ENCODE results near the gene LYPD3.
A peak's percentile ranks its signal among the peaks of the same experiment; 100 is the strongest.

LYPD3 gene

DNA sequence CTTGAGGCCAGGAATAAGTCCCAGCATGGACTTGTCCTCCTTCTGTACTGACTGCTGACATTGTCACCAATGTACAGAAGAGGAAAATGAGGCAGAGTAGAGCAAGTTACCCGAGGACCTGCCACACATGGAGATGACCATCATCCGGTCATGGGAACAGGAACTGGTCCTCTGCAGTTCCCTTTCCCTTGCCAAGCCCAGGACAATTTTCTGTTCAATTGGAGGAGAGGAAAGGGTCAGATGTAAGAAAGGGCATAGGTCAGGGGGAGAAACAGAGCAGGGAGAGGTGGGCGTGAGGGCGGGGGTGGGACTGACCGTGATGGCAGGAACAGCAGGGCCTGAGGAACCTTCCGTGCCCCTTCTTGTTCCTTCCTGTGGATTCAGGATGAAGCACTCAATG, 20.5 kb upstream of the LYPD3 start:
- DNase-seq (ENCODE audit: low read depth), result no peak

DNA sequence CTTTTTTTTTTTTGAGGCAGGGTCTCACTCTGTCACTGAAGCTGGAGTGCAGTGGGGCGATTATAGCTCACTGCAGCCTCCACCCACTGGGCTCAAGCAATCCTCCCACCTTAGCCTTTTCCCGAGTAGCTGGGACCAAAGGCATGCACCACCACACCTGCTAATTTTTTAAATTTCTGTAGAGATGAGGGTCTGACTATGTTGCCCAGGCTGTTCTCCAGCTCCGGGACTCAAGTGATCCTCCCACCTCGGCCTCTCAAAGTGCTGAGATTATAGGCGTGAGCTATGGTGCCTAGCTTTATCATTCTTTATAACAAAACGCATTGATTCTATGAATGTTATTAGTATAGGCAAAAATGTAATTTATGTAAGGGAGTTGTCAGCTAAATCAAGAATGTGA, 17.9 kb upstream of the LYPD3 start:
- DNase-seq (ENCODE audit: low read depth), result no peak

DNA sequence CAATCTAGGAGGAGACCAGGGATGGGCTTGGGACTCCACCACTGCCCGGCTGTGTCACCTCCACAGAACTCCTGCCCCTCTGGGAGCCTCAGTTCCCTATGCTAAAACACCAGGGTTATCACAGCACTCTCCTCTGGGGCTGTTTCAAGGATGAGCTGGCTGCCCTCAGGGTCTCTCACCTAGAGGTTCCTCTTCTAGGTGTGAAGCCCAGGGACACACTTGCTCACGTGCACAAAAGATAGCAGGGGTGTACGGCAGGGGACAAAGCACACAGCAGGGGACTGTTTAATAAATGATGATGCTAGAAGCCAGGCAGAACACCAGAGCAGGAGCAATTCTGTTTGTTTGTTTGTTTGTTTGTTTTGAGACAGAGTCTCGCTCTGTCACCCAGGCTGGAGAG, 16.8 kb upstream of the LYPD3 start:
- no peak for DNase-seq (ENCODE audit: low read depth)

DNA sequence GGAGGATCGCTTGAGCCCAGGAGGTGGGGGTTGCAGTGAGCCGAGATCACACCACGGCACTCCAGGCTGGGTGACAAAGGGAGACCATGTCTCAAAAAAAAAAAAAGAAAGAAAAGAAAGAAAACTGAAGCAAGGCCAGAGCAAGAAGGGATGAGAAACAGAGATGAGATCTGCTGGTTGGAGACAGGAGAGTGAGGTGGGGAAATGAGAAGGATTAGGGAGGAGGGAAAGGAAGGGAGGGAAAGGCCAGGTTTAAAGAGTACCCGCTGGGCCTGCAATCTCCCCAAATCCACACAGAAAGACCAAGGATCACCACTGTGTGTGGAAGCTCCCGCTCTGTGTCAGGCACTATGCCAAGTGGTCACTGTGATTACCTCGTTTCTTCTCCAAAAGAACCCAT, 16.3 kb upstream of the LYPD3 start:
- no peak for DNase-seq (ENCODE audit: low read depth)

DNA sequence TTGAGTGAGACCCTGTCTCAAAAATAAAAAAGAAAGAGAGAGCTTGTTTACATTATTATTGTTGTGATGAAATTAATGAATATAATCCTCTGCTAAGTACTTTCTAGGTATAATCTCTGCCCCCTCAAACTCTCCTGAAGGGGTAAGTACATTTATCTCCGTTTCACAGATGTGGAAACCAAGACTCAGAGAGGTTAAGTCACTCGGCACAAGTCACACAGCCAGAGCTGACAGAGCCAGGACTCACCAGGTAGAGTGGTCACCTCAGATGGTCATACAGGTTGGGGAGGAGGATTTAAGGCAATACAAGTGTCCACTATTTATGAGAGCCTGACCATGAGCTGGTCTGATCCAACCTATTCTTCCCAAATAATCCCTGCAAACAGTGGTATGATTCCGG, 15.2 kb upstream of the LYPD3 start:
- no peak for DNase-seq (ENCODE audit: low read depth)

DNA sequence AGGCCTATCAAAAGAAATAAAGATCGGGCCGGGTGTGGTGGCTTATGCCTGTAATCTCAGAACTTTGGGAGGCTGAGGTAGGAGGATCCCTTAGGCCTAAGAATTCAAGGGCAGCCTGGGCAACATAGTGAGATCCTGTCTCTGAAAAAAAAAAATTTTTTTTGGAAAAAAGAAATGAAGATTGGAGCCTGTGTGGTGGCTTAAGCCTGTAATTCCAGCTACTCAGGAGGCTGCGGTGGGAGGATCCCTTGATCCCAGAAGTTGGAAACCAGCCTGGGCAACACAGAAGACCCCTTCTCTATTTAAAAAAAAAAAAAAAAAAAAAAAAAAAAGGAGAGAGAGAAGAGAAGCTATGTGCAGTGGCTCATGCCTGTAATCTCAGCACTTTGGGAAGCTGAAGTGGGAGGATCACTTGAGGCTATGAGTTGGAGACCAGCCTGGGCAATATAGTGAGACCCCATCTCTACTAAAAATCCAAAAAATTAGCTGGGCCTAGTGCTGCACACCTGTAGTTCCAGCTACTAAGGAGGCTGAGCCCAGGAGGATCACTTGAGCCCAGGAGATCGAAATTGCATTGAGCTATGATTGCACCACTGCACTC, 14.7 kb upstream of the LYPD3 start:
- no peak for DNase-seq (ENCODE audit: low read depth)

DNA sequence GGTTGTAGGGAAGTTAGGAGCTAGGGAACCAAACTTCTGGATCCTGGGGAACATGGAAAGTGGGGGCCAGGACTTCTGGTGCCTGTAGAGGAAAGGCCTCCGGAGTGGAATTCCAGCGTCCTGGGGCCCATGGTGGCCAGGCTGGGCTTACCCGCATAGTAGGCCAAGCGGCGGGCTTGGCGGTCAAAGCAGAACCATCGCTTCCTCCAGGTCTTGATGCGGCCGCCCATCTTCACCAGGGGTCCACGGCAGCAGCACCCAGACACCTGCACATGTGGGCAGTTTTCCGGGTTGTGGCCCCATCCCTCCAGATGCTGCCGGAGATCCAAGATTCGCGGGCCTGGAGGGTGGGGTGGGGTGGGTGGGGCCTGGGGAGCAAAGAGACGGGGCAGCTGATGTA, 13.8 kb upstream of the LYPD3 start:
- no peak for DNase-seq (ENCODE audit: low read depth)

DNA sequence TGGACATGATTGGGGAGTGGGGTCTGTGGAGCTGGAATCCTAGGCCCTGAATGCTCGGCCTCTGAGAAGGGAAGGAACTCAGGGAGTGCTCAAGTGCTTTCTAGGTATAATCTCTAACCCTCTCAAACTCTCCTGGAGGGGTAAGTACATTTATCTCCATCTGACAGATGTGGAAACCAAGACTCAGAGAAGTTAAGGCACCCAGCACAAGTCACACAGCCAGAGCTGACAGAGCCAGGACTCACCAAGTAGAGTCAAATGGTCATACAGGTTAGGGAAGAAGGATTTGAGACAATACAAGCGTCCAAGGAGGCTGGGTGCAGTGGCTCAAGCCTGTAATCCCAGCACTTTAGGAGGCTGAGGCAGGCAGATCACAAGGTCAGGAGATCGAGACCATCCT, 12.9 kb upstream of the LYPD3 start:
- DNase-seq (ENCODE audit: low read depth), result no peak

DNA sequence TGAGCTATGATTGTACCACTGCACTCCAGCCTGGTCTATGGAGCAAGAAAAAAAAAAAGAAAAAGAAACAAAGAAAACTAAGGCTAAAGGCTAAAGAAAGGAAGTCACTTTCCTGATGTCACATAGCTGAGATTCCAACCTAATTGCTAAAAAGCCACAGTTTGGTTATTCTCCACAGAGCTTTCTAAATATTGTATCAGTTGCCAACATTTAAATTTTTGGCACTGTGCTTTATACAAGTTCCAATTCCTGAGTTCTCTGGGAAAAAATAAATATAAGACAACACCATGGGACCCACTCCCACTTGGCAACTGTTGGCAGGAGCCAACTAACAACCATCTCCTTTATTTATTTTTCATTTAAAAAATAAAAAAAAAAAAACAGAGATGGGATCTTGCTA, 11.2 kb upstream of the LYPD3 start:
- DNase-seq (ENCODE audit: low read depth), result peak; percentile 33

DNA sequence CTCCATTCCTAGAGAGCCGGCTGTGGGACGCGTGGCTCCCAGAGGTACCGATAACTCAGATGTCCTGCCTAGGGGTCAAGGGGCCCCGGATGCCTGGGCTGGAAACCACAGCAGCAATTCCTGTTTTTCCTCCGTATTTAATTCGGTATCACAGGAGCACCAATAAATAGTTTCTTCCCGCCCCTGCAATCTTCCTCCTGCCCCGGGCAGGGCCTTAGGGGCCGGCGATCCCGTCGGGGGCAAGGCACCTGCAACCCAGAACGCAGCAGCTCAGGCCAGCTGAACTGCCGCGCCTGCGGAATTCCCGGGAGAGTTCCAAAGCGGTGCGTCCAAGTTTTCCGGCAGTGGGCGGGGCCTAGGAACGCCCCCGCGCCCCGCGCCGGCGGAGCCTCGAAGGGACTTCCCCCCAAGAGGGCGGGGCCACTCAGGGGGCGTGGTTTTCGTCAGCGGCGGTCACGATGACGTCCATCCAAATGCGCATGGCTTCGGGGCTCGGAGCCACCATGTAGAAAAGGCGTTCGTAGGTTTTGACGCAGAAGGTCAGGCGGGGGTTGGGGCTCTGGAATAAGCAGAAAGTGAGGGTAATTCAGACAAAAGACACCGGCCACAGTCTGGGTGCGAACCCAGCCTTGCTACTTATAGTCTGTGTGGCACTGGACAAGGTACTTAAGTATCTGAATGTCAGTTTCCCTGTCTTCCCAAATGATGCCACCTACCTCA, 9.7 kb upstream of the LYPD3 start:
- DNase-seq (ENCODE audit: low read depth), result peak; percentile 87

DNA sequence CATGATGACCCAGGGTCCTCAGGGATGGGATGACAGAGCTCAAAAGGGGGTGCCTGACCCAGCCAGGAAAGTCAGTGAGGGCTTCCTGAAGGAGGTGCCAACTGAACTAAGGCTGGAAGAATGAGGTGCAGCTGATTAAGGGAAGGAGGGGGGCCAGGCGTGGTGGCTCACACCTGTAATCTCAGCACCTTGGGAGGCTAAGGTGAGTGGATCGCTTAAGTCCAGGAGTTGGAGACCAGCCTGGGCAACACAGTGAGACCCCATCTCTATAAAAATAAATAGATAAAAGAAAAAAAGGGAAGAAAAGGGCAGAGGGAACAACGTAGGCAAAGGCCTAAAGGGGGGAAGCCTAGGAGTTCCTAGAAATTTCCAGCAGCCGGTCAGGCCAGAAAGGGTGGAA, 9.1 kb upstream of the LYPD3 start:
- no peak for DNase-seq (ENCODE audit: low read depth)

DNA sequence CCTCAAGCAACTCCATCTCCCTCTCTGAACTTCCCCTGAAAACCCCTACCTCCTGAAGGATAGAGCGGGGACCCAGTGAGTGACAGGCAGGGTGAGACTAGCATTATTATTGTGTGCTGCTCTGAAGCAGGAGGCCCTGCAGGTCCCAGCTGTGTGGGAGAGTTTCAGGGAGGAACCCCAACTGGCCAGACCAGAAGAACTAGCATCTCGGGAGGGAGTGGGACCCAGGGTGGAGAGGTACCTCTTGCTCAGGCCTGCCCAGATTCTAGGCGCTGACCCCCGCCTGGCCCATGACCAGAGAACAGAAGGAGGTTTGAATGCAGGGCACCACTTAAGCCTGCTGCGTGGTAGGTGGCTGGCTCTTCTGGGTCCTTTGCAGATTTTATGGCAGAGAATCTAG, 5.7 kb upstream of the LYPD3 start:
- DNase-seq (ENCODE audit: low read depth), result no peak

DNA sequence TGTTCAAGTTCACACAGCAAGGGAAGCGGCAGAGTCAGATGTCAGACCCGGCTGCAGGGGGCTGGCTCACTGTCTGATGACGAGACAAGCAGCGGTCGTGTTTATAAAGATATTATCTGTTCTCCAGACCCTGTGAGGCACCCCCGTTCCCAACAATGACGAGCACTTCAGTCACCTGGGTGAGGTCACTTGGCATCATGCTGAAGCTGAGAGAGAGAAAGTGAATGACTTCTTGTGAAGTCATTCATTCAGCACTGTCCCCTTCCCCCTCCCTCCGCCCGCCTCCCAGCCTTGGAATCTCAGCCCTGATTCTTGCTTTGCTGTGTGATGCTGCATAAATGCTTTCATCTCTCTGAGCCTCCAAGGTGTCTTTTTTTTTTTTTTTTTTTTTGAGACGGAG, 4.9 kb upstream of the LYPD3 start:
- DNase-seq (ENCODE audit: low read depth), result peak; percentile 50

DNA sequence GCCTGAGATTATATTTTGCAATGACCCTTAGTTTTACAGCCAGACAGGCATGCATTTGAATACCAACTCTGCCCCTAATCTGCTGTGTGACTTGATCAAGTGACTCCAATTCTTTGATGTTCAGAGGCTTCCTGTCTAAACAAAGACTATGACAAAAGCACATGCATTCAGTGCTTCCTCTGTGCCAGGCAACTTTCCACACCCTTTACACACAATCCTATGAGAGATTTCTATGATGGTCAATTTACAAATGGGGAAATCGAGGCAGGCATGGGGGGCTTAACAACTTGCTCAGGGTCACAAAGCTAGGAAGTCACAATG, 3.7 kb upstream of the LYPD3 start:
- DNase-seq (ENCODE audit: low read depth), result no peak

DNA sequence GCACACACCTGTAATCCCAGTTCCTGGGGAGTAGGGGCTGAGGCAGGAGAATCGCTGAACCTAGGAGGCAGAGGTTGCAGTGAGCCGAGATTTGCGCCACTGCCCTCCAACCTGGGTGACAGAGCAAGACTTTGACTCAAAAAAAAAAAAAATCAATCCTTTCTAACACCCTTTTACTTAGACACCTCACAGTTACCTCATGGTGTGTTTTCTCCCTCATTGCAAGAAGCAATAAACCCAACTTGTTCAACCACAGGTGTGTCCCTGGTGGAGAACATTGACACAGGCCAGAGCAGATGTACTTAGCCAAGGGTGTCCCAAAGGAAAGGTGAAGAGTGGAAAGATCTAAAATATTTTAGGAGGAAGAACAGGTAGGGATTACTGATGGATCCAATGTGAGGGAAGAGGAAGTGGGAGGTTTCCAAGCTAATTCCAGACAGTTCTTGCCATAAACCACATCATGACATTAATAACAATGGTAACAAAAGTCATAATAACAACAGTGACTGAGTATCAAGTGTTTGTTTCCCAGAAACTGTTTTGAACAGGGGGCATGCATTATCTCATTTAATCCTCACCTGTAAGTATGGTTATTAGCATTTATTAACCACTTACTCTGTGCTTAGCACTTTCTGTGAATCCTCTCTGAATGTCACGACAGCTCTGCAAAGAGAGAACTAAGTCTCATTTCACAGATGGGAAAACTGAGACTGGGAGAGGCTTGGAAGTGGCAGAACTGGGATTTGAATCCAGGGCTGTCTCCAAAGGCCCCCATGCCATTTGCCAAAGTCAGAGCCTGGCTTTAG, 3.1 kb upstream of the LYPD3 start:
- no peak for DNase-seq (ENCODE audit: low read depth)

DNA sequence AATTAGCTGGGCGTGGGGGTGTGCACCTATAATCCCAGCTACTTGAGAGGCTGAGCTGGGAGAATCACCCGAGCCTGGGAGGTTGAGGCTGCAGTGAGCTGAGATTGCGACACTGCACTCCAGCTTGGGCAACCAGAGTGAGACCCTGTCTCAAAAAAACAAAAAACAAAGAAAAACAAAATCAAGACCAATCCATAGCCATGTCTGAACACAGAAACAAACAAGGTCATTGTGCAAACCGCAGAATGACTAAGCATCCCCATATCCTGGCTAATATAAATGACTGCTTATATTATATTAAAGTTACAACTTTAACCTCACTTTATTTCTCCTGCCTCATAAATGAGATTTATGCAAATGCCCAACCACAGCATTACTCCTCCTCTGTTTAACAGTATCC, 2.3 kb upstream of the LYPD3 start:
- peak; percentile 83 for DNase-seq (ENCODE audit: low read depth)

DNA sequence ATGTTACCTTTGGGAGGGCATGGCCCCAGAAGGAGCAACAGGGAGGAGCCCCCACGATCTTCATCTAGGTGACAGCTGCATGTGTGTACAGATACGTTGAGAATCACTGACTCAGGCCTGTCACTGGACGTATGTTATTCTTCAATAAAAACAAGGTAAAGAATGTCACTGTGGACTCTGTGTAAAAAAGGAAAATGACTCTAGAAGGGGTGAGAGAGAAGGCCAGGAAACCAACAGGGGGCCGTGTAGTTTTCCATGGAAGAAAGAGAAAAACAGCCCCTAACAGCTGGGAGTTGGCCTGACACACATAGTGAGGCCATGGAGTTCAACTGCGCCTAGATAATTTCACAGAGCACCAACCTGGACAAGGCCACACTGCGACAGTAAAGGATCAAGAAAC, 1.9 kb upstream of the LYPD3 start:
- no peak for DNase-seq (ENCODE audit: low read depth)

DNA sequence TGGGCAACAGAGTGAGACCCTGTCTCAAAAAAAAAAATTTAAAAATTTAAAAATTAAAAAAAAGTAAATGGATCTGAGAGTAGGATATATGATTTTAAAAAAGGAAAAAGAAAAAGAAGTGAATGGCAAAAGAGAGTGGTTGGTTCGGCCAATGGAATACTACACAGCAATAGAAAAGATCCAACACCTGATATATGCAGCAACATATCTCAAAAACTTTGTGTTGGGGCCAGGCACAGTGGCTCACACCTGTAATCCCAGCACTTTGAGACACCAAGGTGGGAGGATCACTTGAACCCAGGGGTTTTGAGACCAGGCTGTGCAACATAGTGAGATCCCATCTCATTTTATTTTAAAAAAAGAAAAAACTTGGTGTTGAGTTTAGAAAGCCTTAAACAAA, 1.4 kb upstream of the LYPD3 start:
- DNase-seq (ENCODE audit: low read depth), result no peak

DNA sequence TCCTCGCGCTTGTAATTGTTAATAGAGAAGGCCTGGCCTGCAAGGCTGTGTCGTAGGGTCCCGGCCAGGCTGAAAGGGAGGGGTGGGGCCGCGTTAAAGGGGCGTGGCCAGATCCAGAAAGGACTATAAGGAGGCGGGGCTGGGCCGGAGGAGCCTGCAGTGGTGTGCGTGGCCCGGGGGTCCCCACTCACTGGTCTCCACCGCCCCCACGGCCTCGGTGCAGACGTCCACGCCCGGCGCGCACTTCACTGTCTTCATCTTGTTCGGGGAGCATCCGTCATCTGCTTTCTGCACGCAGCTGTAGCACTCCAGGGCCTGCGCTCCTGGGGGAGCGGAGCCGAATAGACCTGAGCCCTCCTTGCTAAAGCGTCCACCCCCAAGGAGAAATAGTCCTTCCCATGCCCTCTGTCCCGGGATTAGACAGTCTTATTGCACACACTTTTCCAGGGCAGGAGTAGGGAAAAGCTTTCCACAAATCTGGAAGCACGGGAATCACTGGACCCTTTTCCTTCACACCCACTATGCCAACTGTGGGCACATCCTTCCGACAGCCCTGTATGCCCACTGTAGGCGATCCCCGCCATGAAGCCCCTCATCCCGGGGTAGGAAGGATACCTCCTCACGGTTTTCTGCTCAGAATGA, 1.2 kb downstream of the LYPD3 start:
- no peak for DNase-seq (ENCODE audit: low read depth)

DNA sequence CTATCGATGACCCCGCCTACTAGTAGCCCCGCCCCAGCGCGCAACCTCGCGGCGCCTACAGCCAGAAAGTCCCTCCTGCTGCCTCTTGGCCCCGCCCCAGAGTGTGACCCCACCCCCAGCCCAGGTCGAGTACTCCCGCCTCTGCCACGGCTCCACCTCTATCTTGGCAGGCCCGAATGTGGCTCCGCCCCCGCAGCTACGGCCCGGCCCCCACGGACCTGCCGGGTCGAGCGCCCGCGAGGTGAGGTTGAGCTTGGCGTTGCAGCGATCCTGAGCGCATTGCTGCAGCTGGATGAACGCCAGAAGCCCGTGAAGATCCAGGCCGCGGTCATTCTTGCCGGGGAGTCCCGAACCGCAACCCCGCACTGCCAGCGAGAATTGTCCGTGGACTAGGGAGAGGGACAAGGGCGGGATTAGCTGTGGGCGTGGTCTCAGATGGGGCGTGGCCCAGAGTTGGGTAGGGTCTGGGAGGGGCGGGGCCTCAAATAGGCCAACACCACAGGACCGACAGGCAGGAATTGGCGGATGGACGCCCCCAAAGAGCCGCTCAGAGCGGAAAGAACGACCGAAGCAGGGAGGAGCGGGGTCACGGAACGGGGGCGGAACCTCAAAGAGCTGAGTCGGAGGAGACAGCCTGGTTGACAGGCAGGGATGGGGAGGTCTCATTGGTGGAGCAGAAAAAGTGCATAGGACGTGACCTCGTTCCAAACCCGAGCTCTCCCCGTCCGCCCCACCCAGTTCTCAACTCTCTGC, 1.9 kb downstream of the LYPD3 start:
- DNase-seq (ENCODE audit: low read depth), result peak; percentile 86

DNA sequence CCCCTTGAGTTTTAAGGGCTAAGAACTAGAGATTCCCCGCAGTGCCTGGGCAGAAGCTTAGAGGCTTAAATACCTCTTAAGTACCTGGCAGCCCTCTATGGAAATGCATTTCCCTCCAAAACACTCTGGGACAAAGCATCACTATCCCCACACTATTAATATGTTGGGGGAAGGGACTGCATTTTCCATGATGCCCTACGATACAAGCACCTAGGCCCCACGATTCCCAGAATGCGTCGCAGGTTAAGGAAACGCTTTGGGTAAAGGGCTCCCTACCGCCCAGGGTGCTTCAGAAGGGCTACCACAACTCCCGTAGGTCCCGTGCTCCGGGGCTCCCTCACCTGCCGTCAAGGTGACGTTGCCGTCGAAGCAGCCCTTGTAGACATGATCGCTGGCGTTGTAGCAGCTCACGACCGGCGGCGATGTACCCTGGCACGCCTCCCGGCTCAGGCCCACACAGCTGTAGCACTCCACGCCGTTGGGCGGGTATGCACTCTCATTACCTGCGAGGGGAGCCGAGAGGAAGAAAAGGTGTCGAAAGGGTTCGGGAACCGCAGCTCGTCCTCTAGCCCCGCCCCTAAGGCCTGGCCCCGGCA, 2.5 kb downstream of the LYPD3 start:
- DNase-seq (ENCODE audit: low read depth), result no peak

DNA sequence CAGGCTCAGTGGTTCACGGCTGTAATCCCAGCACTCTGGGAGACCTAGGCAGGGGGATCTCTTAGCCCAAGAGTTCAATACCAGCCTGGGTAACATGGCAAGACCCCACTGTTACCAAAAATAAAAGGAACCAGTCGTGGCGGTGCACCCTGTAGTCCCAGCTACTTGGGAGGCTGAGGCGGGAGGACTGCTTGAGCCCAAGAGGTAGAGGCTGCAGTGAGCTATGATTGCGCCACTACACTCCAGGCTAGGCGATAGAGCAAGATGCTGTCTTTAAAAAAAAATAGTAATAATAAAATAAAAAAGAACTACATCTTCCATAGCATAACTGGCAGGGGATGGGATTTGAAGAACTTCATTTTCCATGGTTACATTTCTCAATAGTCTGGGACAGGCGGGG, 3.0 kb downstream of the LYPD3 start:
- no peak for DNase-seq (ENCODE audit: low read depth)
